ENCODE measurements around the gene CLEC17A.
"Not testable (repeated sequence)": the region's sequence is repeated elsewhere in the genome, so short reads cannot be mapped to it uniquely, and the experiment has no call there.

CLEC17A gene

GRCh38 chr19:14559916-14560775, 22.7 kb upstream of the CLEC17A start:
- DNase-seq: no peak

- DNase-seq: no peak
Measured at GRCh38 chr19:14560776-14561108, 22.1 kb upstream of the CLEC17A start.

DNA sequence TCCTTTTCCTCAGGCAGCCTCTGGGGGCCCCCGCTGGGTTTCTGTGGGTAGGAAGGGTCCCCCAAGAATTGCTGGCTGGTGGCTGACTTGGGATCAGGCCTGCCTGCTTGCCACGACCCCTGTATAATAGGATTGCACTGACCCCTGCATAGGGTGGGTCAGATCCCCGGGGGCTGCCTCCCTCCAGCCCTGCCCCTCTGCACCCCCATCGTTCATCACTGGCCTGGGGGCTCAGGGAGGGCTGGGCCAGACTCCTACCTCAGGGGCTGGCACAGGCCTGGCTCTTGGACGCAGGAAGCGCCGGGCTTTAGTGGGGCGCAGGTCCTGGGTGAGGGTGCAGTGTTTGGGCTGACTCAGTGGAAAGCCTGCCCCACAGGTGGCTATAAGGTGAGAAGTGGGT, 21.6 kb upstream of the CLEC17A start:
- no peak for DNase-seq

DNA sequence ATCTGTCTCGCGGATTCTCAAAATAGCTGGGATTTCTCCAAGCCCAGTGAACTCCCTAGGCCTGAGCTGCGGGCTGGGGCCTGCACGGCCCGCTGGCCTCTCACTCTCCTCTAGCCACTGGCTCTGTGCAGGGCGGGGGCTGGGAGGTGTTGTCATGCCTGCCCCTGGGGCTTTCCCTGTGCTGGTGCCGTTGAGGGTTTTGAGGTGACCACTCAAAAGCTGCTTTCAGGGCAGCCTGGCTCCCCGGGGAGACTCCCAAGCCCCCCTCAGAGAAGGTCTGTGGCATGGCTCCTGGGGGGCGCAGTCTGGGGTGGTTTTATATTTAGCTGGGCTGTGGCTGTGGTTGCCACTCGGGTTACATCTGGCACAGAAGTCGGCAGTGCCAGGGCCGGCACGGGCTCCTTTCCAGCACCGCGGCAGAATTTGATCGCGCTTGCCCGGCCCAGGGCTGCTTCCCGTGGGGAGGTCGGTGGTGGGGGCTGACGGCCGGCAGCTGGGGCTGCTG, 21.0 kb upstream of the CLEC17A start:
- no peak for DNase-seq

DNA sequence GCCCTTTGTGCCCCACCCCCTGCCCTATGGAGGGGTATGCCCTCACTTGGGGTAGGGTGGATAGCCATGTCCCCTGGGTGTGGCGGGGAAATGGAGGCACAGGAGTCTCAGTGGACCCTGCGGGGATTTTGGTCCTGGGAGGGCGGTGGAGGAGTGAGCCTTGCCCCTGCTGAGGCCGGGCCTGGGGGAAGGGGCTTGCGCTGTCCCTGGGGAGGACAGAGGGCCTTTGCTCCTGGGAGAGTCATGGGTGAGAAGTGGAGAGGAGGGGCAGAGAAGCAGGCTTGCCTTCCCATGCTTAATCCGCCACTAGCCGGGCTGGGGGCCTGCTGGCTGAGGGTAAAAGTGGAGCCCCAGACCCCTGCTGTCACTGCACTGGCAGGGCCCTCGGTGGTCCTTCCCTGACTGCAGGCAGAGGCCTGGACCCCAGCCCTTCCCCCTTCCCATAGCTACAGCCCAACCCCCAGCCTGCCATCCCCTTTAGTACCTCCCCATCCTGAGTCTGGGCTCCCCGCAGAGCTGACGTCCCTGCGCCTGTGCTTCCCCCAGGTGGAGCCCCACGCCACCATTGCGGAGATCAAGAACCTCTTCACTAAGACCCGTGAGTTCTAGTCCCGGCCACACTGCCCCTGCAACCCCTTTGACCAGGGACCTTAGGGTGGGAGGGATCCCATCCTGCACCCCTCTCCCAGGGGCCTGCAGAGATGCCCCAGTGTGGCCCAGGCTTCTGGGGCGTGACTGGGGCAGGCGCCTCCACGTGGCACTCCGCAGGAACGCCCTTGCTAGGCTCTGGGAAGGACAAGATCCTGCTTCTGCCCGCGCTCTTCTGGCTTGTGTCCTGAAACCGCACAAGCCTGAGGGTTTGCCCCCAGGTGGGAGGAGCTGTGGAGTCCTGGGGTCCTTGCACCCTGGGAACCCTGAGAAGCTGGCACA, 20.0 kb upstream of the CLEC17A start:
- DNase-seq: no peak

DNA sequence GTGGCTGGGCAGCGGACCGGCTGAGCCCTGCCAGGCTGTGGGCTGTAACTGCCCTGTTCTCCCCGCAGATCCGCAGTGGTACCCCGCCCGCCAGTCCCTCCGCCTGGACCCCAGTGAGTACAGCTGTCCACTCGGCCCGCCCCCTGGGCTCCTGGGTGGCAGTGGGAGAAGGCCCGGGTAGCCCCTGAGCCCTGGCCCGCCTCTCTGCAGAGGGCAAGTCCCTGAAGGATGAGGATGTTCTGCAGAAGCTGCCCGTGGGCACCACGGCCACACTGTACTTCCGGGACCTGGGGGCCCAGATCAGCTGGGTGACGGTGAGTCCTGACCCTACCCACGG, 19.3 kb upstream of the CLEC17A start:
- no peak for DNase-seq

DNA sequence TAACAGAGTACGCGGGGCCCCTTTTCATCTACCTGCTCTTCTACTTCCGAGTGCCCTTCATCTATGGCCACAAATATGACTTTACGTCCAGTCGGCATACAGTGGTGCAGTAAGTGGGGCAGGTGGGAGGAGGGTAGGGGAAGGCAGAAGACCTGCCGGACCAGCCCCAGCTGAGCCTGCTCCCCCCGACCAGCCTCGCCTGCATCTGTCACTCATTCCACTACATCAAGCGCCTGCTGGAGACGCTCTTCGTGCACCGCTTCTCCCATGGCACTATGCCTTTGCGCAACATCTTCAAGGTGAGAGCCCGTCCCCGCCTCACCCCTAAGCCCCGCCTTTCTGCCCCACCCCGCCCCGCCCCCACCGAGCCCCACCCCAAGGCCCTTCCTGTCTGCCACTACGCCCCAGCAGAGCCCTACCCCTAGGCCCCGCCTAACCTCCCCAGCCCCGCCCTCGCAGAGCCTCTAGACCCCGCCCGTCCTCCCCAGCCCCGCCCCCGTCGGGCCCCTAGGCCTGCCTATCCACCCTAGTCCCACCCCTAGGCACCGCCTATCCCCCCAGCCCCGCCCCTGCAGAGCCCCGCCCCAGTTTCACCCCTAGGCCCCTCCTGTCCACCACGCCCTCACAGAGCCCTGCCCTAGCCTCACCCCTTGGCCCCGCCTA, 18.8 kb upstream of the CLEC17A start:
- DNase-seq: peak; percentile 36

GRCh38 chr19:14564652-14565297, 18.1 kb upstream of the CLEC17A start:
- not testable (repeated sequence) for DNase-seq

GRCh38 chr19:14565298-14565679, 17.6 kb upstream of the CLEC17A start:
- DNase-seq: no peak

GRCh38 chr19:14565765-14566711, 16.8 kb upstream of the CLEC17A start:
- no peak for DNase-seq

DNA sequence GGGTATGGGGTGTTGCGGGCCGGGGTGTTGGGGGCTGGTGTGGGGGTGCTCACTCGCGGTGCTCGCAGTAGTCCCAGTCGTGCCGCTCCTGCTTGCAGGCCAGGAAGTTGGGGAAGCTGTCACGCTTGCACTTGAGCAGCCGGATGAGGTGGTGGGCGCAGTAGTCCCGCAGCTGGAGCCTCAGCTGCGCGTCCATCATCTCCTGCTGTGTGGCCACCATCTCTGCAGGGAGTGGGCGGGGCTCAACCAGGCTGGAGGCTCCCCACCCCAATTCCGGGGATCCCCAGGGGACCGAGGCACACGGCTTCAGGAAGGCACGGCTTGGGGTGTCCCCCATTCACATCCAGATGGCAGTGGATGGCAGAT, 16.2 kb upstream of the CLEC17A start:
- DNase-seq: no peak

DNA sequence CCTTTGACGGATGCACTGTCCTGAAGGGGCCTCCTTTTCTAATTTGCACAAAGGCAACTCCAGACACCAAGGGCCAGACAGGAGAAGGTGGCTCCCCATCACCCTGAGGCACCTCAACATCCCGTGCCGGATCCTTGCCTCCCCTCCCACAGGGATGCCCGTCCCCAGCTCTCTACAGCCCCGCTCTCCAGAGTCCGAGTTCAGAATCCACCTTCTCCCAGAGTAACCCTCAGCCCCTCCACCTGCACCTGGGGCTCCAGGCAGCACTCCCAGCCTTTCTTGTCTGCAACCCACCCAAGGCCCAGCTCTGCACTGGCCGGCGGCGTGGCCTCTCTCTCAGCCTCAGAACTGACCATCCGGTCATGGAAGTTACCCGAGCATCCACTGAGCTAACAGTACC, 15.8 kb upstream of the CLEC17A start:
- DNase-seq: no peak

- DNase-seq: no peak
Measured at GRCh38 chr19:14570864-14571527, 11.9 kb upstream of the CLEC17A start.

DNA sequence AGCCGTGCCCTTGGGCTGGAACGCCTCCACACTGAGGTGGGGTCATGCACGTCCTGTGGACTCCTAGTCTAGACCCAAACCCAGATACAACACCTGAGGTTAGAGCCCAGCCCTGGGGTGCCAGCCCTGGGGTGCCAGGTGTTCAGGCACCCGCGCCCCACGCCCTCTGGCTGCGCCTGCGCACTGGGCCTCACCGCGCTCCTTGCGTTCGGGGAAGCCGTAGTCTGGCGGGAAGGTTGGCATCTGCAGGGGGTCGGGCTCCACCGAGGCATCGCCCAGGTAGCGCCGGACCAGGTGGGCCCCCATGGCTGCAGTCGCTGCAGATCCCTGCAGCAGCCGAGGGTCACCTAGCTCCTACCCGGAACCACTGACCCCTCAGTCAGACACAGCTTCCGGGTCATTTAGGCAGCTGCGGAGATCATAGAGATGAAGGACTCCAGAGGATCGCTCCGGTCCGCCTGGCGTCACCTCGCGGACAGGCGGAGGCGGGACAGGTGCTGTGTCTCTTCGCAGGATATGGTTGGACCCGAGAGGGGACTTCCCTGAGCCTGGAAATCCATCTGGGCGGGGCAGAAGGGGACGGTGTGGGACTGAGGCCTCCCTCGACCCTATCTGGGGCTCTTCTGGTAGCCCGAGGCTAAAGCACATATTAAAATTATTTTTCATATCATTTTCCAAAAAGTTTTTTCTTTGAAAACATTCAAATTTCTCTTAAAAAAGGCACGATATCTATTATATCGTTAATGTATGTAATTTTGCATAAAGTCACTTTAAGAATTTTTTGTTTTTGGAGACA, 11.0 kb upstream of the CLEC17A start, which contains the start of gene NDUFB7:
Gene NDUFB7, minus strand, starts transcription at position 372 of the 796 bp plus-strand sequence. Its CDS starts 66 bp downstream, at position 306.
- DNase-seq: peak; percentile 96

GRCh38 chr19:14575428-14575980, 7.4 kb upstream of the CLEC17A start:
- DNase-seq: no peak

GRCh38 chr19:14576363-14576762, 6.5 kb upstream of the CLEC17A start:
- DNase-seq: no peak

- DNase-seq: no peak
Measured at GRCh38 chr19:14577264-14577663, 5.6 kb upstream of the CLEC17A start.

DNA sequence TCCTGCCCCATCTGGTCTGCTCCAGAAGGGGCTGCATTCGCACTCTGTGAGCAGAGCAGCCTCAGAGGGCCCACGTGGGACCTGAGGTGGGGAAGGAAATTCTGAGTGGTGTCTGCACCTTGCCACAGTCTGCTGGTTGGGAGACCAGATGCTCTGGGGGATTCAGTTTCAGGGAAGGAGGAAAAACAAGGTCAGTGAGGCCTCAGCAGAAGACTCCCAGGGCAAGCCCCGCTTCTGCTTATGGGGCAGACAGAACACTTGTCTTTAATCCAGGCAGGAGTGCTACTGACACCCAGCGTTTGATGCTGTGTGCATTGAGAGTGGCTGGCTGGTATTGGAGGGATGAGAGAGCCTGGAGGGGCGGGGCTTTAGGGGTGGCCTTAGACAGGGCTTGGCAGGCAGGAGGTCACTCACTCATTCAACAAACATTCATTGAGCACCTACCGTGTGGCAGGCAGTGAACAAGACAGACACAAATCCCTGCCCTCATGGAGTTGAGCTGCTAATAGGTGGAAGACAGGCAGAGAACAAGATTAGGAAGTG, 4.9 kb upstream of the CLEC17A start:
- no peak for DNase-seq

GRCh38 chr19:14580623-14581237, 2.2 kb upstream of the CLEC17A start:
- peak; percentile 41 for DNase-seq
